Measurements from ENCODE around the gene CLDN8.

Gene CLDN8

DNA sequence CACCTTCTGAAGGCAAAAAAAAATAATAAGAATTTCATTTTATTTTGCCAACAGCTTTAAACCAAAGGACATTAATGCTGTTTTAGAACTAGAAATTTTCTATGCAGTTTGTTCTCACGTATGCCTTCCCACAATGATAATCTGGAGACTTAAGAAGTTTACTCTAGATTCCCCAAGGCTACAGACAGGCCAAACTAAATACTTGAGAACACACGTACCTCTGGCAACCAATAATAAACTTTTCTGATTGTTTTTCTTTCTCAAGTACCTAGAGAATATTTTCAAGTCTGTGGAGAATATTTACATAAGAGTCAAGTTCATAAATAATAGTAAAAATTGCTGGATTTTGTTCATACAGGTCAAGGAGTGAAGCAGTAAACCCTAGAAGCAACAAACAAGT, 15.9 kb downstream of the CLDN8 start:
- no peak for DNase-seq

DNA sequence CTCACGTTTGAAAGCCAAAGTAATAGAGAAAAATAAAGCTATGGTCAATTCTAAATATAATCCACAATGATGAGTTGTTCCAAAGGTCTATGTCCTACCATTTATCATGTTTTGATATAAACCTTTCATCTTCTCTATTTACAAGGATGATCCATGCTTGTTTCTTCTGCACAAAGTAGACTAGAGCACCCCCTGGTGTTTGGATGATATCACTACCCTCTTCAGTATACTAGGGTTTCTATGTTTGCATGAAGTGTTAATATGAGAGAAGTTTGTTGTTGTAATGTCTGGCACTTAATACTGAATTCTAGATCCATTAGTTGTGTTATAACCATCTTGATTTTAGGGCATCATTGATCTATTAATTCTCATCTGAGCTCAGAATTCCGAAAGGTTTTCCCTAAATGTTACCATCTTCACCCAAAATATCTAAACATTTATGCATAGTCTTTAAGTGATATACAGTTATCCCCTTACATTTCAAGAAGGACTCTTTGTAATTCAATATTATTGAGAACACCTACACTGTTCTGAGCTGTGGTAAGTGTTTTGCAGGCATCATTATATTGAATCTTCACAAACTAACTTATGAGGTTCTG, 21.1 kb downstream of the CLDN8 start:
- peak; percentile 8 for DNase-seq

DNA sequence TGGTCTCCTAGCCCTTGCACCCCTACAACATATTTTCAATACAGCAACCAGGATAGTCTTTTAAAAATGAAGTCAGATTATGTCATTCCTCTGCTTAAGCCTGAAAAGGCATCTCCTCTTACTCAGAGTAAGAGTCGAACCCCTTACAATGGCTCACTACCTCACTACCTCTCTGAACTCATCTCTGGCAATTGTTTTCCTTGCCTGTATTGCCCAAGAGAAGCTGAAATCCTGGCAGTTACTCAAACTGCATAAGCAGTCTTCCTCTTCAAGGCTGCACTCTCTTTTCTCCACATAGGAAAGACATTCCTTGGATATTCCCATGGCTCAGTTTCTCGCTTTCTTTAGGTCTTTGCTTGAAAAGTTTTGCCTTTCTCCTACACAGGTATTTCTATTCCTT, 22.7 kb downstream of the CLDN8 start:
- DNase-seq, result no peak

DNA sequence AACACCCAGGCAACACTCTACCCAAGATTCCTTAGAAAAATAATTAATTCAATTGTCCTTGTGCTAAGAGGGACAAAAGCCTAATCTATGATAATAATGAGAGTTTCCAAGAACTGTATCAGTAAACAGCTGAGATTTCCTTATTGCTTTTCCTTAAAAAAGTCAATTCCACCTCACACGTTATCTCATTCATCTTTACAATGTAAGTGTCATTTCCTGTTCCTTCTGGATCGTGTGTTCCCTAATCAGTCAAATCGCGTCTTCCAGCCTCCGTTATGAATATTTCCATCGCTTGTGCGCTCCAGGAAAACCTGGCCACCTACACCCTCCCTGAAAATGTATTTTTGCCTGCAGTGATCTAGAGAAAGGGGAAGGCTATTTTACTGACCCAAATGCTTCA, 25.3 kb downstream of the CLDN8 start:
- no peak for DNase-seq

DNA sequence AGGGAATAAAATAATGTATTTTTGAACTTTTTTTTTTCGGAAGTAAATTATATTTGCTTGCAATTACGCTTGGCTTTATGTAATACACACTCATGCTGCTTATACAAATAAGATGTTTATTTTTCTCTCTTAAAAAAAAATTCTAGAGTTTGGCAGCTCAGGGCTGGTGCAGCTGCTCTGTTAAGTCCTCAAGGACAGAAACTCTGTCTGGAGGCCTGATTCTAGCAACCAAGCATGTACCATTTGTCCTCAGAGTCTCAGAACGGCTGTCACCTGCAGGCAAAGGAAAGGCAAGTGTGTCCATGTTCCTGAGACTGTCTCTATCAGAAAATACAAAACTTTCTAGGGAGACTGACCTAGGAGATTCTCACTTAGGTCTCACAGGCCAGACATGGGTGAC, 26.1 kb downstream of the CLDN8 start:
- no peak for DNase-seq

DNA sequence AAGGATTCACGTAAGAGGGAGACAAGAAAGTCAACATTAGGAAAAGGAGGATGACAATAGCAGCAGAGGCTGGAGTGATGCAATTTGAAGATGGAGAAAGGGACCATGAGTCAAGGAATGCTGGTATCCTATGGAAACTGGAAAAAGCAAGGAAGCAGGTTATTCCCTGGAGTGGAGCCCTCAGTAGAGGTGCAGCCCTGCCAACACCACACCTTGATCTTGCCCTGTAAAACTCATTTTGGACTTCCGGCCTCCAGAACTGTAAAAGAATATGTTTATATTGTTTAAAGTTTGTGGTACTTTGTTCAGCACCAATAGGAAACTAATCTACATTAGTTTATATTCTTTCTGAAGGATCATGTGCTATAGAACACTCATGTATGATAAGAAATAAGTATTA, 29.7 kb downstream of the CLDN8 start:
- DNase-seq, result no peak

DNA sequence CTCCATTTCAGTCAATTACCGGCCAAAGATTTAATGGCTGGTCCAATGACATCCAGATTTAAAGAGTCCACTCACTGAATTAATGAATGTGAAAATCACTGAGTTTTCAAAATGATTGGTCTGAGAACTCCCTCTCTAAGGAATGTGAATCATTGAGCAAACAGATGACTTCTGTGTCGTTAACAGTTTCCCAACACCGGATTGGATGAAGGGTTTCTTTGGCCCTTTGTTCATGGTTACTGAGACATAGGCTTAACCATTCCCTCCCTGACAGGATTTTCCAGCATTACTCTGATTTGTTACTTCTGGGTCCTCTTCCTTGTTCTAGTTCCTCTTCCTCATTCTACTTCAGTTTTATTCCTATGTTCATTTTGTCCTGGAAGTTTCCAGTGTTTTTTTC, 47.8 kb downstream of the CLDN8 start:
- DNase-seq, result no peak

DNA sequence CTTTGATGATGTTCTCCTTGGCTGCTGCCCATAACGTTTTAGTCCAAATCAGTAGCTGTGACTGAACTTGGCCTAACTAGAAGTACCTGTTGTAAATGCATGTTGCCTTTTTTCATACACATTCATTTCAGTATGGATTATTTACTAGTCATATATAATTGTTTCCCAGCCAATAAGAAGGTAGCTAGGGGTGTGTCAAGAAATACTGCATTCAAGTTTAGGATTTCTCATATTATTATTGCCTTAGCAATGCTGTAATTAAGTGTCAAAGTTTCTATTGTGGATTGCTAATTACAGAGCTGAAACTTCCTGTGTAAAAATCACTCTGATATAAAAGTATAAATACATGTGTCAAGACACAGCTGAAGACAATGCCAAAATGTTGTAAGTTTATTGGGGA, 49.2 kb downstream of the CLDN8 start, which contains the start of gene CLDN17:
Gene CLDN17, minus strand, starts transcription at position 101 of the 400 bp plus-strand sequence. CDS start 188 bp downstream, outside the sequence.
- no peak for DNase-seq

DNA sequence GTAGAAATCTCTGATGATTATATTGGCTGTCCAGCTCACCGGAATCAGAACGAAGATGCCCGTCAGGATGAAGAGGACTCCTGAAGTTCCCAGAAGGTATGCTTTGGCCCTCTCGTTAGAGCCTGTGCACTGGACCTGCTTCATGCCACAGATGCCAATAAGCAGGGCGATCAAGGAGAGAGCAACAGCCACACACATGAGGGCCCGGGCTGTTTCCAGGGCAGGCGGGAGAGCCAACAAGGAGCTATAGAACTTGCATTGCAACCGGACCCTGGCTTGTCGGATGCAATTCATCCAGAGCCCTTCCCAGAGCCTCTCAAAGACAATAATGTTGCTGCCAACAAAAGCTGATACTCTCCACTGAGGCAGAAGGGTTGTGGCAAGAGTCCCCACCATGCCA, 49.7 kb downstream of the CLDN8 start:
- DNase-seq, result no peak

DNA sequence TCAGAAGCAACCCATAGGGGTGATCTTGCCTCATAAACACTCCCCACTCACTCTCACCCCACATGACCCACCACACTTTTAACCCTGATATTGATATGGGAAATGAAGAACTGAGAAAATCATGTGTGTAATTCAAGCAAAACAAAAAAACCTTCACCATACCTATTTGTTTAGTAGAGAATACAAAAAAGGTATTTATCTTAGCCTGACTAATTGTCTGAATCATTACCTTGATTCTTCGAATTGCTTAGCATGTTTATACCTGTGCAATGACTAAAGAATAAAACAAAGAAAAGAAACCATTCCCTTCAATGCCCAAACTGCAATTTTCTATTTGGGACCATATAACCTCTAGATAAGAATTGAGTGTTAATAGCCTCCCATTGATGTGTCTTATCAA, 51.1 kb downstream of the CLDN8 start:
- DNase-seq, result no peak
